NCI-H2196 (cell line): Measurements from ENCODE around the gene AIP.
"Not testable (repeated sequence)": the region's sequence is repeated elsewhere in the genome, so short reads cannot be mapped to it uniquely, and the experiment has no call there.

Experiments used
- DNase-seq: peaks from one replicate; lab custom pipeline; 2025; ENCODE audit not compliant: unreplicated experiment; lab: John Stamatoyannopoulos, UW

The AIP gene

DNA sequence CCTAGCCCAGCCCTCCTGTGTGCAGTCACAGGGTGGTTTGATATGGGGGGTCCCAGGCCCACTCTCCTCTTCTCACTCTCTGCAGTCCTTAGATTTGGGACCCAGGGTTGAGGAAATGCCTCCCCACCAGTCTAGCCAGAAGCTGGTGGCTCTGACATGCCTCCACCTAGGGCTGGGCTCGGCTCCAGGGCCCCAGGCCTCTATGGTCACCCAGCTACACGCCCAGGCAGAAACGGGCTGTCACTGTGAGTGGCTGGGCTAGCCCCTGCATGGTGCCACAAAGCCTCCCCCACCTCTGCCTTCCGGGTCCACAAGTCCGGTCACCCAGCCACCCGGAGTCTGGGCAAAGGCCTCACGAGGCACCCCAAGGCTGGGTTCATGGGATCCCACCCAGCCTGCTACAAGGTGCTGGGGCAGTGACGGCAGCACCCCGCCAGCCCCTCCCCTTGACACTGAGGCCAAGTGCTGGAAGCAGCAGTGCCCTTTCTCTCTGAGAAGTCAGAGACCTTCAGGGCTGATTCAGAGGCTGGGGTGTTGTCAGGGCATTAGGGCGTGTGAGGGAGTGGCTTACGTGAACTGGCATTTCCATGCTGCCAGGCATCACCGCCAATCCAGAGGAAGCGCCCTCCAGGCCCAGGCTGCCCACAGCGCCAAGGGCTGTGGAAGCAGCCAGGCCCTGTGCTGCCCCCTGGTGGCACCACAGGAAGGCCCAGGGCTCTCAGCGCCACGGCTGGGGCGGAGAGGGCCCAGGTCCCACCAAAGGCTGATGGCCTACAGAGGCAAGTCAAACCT is 23.0 kb downstream of the AIP start:
- DNase-seq: peak; percentile 95

DNA sequence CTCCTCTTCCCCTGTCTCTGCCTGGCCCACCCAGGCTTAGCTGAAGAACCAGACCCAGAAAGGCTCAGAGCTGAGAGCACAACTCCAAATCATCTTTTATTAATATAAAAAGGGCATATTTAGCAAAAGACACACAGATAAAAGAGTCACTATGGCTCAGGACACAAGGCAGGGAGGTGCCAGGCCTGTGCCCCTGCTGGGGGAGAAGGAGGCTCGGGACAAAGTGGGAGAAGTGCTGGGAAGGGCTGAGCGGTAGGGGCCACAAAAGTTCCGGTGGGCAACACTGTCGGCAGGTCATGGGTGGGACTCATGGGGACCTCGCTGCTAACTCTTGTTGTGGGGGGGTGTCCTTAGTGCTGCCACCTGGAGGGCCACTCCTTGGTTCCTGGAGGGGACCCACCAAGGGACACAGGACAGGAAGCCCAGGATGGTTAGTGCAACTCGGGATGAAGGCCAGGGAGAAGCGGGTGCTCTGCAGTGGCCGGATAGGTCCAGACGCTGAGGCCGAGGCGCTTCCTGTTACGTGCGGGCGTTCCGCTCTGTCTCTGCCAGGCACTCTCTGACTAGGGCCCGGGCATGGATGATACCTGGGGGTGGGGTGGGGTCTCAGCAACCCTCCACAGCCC is 23.7 kb downstream of the AIP start:
- no peak for DNase-seq

DNA sequence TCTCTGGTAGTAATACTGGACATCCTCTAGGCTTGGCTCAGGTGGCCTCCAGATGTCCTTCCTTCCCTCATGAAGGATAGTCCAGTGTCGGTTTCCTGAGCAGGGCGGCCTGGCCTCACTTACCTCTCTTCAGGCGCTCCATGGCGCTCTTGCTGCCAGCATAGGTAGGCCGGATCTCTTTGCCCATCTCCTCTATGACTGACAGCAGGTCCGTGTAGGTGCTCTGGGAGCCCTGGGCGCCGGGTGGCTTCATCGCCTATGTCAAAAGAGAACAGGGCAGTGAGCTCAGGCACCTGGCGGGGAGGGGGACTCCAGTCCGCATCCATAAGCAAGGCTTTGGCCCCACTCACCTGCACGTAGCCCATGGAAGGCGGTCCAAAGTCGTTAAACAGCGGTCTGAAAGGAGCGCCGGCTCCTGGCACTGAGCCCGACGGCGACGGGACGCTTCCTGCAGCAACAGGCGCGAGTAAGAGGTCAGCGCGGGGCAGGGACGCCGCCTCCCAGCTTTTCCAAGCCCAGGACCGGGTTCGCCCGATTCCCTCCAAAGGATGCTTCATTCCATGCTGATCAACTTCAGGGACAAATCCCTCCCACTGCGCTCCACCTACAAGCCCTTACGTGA is 24.5 kb downstream of the AIP start:
- DNase-seq: peak; percentile 9

DNA sequence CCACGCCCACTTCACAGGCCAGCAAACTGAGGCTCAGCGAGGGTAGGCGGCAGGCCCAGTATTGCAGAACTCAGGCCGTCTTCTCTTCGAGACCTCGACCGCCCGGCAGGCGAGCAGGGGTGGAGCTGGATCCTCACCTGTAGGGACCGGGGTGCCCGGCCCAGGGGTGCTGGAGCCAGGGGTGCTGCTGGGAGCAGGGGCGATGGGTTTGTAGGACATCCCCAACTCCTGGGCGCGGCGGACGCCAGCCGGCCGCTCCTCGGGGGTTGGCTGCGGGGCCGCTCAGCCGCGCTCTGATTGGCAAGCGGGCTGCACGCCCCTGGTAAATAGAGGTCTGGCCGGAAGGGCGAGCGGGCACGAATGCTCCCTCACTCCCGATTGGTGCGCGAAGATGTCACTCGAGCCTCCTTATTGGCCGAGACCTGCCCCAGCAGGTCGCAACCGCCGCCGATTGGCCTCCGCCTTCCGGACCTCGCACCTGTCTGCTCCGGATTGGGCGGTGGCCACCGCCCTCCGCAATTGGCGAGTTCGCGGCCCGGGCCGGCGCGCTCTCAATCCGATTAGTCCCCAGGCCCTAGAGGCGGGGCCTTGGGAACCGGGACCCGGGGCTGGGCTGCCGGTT is 25.1 kb downstream of the AIP start, which contains the start of gene CDK2AP2:
Gene CDK2AP2 (minus strand): TSS at position 299 of the 622 bp plus-strand sequence. CDS start 80 bp downstream, at position 219.
- DNase-seq: peak; percentile 99

DNA sequence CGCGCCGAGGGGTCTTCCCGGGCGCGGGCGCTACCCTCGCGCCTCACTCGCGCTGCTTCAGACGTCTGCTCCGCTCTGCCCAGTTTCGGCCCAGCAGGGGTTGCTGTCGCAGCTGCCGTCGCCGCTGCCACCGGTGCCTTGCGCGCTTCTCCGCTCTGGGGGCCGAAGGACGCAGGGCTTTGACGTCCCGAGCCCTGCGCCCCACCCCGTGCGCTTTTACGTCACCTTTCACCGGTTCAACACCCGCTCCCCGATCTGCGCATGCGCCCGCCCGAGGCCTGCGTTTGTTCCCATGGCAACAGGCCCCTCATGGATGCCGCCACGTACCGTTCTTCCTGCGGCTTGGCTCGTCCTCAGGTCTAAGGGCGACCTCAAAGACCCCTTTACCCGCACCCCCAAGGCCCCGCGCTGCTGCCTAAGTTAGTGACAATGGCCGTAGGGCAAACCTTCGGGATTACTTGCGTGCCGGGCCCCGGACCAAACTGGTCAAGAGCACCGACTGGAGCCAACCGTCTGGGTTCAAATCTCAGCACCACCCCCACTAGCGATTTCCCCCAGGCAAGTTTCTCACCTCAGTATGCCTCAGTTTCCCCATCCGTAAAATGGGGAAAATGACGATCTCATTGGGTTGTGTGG is 25.8 kb downstream of the AIP start:
- DNase-seq: peak; percentile 98

DNA sequence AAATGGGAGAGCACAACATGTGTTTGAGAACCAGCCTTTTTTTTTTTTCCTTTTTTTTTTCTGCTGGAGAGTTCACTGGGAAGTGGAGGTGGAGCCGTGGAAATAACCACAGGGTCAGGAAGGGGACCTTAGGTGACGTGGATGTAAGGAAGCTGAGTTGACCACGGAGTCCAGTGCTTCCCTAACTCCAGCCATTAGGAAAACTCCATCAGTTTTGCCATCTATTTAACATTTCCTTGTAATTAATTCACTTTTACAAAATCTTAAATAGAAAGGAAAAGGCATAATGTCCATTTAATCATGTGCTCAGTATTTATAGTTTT is 27.2 kb downstream of the AIP start:
- no peak for DNase-seq

DNA sequence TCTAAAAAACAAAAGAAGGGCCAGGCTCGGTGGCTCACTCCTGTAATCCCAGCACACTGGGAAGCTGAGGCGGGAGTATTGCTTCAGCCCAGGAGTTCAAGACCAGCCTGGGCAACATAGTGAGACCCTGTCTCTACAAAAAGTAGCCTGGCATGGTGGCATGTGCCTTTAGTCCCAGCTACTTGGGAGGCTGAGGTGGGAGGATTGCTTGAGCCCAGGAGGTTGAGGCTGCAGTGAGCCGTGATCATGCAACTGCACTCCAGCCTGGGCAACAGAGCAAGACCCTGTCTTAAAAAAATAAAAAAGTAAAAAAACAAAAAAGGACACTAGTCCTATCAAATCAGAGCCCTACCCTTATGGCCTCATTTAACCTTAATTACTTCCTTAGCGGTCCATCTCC is 28.7 kb downstream of the AIP start:
- not testable (repeated sequence) for DNase-seq

DNA sequence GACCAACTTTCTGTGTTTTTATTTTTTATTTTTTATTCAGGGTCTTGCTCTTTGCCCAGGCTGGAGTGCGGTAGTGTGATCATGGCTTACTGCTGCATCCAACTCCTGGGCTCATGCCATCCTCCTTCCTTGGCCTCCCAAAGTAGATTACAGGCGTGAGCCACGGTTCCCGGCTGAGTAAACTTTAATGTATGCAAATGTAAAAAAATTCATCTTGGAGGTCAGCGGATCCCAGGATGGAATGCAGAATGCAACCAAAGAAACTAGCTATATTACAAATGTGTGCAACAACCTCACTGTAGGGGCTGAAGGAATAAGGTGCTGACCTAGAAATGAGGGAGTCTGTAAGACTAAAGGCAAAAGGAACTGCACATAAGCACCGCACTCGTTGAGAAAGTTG is 31.3 kb downstream of the AIP start:
- DNase-seq: no peak

DNA sequence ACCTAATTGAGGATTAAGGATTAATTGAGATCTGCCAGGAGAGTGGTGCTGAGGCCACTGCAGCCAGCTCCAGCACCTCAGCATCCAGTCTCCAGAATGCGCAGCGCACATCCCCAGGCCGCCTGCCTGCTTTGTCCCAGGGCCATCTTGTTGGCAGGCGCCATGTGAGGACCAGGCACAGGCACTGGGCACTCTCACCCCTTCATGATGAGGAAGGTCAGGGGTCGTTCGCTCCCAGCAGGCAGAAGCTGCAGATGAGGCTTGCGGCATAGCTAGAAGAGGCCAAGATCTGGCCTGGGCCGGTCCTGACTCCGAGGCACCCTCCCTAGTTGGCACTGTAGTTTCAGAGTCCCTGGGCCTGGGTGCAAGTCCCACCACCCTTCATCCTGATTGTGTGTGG is 34.0 kb downstream of the AIP start:
- no peak for DNase-seq

DNA sequence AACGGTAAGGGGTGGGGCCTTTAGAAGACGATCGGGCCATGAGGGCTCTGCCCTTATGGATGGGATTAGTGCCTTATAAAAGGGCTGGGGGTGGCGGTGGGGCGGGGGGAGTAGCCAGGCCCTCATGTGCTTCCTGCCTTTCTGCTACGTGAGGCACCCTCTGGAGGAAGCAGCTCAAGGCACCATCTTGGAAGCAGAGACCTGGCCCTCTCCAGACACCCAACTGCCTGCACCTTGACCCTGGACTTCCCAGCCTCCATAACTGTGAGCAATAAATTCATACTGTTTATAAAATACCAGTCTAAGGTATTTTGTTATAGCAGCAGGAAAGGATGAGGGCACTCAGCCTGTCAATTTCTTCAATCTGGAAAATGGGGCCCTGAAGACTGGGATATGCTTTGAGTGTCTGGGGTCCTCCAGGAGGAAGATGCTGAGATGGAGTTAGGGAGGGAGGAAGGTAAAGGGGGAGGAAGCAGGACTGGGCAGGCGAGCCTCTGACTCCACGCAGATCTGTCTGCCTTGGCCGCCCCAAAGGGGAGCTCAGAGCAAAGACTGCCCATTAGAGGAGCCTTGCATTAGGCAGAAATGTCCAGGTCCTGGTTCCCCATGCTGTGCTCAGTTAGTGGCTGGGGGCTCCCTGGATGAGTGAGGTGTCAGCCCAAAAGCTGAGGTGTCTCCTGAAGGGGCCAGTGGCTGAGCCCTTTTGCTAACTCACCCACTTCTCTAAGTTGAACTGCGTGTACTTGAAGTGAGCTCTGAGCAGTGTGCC is 35.1 kb downstream of the AIP start:
- DNase-seq: no peak

DNA sequence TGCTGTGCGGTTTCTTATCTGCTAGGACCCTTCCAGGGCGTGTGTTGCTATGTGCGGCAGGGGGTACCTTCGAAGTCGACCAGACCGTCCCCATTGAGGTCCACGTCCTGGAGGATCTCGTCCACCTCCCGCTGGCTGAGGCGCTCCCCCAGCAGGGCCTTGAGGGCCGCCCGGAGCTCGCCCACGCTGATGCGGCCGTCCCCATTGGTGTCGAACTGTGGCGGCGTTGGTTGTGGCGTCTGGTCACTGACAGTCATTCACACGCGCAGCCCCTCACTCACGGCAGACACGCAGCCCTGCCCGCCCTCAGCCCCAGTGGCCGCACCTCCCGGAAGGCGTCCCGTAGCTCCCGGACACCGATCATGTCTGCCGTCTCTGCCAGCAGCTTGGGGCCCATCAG is 36.9 kb downstream of the AIP start:
- DNase-seq: no peak

DNA sequence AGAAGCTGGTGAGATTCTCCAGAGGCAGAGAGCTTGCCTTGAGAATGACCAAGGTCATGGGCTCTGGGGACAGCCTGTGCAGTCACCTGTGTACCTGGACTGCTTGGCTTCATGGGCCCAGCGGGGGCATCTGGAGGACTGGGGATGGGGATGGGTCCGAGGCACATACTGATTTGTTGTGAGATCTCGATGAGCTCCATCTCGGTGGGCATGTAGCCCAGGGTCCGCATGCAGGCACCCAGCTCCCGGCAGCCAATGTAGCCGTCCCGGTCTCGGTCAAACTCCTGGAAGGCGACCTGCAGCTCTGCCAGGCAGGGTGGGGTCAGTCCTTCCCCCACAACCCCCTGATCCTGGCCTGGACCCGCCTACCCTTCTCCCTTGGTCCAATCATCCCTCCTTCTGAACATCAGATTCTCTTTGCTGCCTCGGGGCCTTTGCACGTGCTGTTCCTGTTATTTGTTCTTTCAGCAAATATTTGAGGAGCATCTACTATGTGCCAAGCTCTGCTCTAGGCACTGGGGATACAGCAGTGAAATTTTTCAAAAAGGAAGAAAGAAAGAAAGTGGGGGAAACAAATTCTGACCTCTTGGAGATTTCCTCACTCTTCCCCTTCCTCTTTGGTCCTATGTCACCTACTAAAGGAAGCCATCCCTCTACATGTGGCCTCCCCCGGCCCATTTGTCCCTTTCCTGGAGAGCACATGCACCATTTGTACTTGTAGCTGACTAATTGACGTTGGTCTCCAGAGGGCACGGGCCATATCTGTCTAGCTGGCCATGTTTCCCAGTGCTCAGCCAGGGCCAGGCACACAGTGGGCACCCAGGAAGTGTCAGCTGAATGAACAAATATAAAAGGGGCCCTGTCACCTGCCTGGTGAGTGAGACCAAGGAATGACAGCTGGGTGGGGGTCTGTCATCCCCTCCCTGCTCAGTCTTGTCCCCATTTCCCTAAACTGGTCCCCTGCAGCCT is 38.3 kb downstream of the AIP start:
- DNase-seq: no peak

DNA sequence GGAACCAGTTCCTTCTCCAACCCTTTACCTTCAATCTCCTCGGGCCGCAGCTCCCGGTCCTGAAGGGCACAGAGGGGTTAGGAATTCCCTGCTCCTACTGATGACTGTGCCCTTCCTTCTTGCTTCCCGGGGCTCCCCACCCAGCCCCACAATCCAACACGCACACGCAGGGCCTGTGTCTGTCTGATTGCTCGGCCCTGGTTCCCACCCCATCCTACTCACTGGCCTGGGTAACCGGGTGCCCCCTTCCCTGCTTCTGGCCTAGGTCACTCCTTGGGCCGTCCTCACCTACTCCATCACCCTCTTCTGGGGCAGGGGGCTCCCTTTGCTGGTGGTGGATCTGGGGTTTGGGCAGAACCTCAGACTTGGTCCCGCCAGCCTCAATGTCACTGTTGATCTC is 39.1 kb downstream of the AIP start:
- no peak for DNase-seq

DNA sequence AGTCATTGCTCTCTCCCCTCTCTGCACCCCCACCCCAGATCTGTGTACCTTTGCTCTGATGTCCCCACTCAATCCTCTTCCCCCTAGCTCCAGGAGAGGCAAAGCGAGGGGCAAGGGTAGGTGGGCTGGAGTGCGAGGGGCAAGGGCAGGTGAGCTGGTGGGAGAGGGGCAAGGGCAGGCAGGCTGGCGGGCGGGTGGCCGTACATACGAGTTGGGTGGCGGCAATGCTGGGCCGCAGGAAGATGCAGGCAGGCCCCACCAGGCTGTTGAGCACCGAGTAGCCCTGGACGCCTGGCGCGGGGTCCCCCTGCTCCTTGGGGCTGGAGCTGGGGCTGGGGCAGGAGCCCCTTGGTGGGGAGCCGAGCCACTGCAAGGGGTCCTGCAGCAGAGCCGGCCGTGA is 39.5 kb downstream of the AIP start:
- DNase-seq: no peak

DNA sequence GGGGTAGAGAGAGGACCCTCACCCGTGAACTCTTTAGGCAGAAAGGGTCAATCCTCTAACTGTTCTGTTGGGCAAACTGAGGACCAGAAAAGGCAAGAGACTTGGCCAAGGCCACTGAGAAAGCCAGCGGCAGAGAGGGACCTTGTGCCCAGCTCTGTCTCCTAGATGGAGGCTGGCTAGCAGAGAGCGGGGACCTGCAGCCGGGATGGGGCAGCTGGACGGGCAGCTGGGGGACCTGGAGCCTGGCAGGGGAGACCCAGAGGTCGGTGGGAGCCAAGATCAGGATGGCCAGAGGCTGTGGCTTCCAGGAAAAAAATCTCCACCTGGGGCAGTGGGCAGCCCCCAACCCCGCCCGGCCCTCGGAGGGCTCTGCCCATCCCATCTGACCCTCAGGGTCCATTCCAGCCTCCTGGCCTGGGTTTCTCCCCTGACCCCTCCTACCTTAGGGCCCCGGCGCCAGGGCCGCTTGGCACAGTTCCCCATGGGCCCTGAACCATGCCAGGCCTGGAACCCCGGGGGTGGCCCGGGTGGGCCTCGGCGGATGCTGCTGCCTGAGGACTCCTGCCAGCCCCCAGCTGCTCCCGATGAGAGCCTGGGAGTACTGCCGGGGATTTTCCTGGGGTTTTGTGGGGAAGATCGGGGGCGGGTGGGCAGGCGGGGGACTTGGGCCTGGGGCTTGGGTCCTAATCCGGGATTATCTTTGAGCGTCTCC is 40.2 kb downstream of the AIP start, which contains the start of gene CABP2:
Gene CABP2 (minus strand): TSS at position 603 of the 712 bp plus-strand sequence. CDS start 120 bp downstream, at position 483.
- DNase-seq: no peak

DNA sequence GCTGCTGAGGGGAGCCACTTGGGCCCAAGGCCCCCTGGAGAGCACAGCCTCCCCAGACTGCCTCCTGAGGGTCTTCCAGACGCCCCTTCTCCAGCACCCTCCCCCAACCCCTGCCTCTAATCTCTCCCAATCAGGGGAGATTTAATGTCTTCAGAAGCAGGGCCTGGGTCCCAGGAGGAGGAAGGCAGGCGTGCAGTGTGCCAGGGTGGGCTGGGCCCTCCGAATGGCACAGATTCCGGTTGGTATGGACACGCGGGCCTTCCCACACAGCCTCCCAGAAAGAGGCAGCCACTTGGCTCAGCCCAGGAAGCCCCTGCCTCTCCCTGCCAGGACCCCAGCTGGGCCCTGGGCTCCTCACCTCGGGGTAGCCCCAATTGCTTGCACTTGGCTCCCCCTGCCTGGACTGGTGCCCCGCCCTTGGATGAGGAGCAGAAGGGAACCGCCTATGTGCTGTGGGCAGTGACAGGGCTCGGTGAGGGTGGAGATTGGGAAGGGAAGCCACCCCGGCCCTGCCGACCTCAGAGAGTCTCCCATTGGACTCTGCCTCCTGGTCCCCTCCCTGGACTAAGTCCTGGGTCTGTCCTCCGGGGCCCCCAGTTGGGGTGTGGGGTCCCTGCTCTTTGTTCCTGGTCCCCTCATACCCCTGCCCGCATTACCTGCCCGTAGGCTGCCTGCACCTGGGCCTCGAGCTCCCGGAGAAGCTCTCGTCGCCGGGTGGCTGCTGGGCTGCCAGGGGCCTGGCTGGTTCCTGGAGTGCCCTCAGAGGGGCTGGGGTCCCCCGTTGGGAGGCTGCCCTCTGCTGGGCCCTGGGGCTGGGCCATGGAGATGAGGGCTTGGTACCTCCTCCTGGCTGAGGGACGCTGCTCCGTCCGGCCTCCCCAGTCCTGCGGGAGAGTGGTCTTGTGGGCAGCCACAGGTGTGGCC is 41.0 kb downstream of the AIP start:
- DNase-seq: no peak

DNA sequence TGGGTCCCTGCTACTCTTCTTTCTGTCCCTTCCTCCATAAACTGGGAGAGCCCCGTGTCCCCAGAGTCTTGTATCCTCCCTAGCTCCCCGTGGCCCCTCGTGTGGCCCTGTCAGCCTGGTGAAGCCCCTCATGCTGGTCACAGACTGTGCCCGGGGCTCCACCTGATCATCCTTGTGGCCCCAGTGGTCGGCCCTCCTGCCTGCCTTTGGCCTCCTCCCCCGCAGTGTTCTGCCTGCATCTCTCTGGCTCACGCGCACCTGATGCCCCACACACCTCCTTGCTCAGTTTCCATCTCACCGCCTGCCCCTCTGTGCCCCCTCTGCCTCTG is 41.6 kb downstream of the AIP start:
- no peak for DNase-seq
